Activated naive CD4-positive, alpha-beta T cell treated with anti-CD3 and anti-CD28 coated beads, Interleukin-2, amount 50 U/mL, for 24 hours (primary cell): Measurements from ENCODE around the gene LRRC2.
"Not testable (repeated sequence)": the region's sequence is repeated elsewhere in the genome, so short reads cannot be mapped to it uniquely, and the experiment has no call there.

Source experiments
- H3K27ac Mint-ChIP-seq: one replicate; pipeline ENCODE4 v1.8.0; 2021; ENCODE audit warnings: mild to moderate bottlenecking, mixed read lengths
- H3K27me3 Mint-ChIP-seq: one replicate; pipeline ENCODE4 v1.8.0; 2021; ENCODE audit warnings: mixed read lengths
- H3K36me3 Mint-ChIP-seq: one replicate; pipeline ENCODE4 v1.8.0; 2021; ENCODE audit warnings: mixed read lengths
- H3K4me1 Mint-ChIP-seq: one replicate; pipeline ENCODE4 v1.8.0; 2021; ENCODE audit warnings: mixed read lengths
- H3K4me3 Mint-ChIP-seq: one replicate; pipeline ENCODE4 v1.8.0; 2021; ENCODE audit warnings: mild to moderate bottlenecking, mixed read lengths
- H3K9me3 Mint-ChIP-seq: one replicate; pipeline ENCODE4 v1.8.0; 2021; ENCODE audit warnings: mixed read lengths

Gene LRRC2

GRCh38 chr3:46535746-46536145 lies 30.4 kb downstream of the LRRC2 start:
- Mint-ChIP-seq H3K4me1 (peaks cover 73% of the 10 kb centered on the region), H3K9me3 (no peaks in the 10 kb centered on the region), H3K4me3 (no peak overlapping the region), H3K36me3 (no peaks in the 10 kb centered on the region), H3K27ac (no peak overlapping the region), H3K27me3 (no peaks in the 10 kb centered on the region)

GRCh38 chr3:46533091-46533490 lies 33.0 kb downstream of the LRRC2 start:
- no peak overlapping the region for H3K4me3 Mint-ChIP-seq
- H3K36me3 Mint-ChIP-seq = no peaks in the 10 kb centered on the region
- no peaks in the 10 kb centered on the region for H3K9me3 Mint-ChIP-seq
- H3K27me3 Mint-ChIP-seq = no peaks in the 10 kb centered on the region
- H3K4me1 Mint-ChIP-seq = peaks cover 47% of the 10 kb centered on the region
- no peak overlapping the region for H3K27ac Mint-ChIP-seq

- H3K9me3 Mint-ChIP-seq = no peaks in the 10 kb centered on the region
- no peaks in the 10 kb centered on the region for H3K27me3 Mint-ChIP-seq
- H3K36me3 Mint-ChIP-seq = no peaks in the 10 kb centered on the region
- H3K4me3 Mint-ChIP-seq = no peak overlapping the region
- peaks cover 6% of the 10 kb centered on the region for H3K4me1 Mint-ChIP-seq
- H3K27ac Mint-ChIP-seq = no peak overlapping the region
These were observed 38.9 kb downstream of the LRRC2 start for GRCh38 chr3:46527239-46527638.

GRCh38 chr3:46524832-46525231 lies 41.3 kb downstream of the LRRC2 start:
- Mint-ChIP-seq H3K27me3 (no peaks in the 10 kb centered on the region), H3K4me1 (no peaks in the 10 kb centered on the region), H3K36me3 (no peaks in the 10 kb centered on the region), H3K4me3 (no peak overlapping the region), H3K27ac (no peak overlapping the region), H3K9me3 (no peaks in the 10 kb centered on the region)

GRCh38 chr3:46524008-46524407 lies 42.1 kb downstream of the LRRC2 start:
- no peaks in the 10 kb centered on the region for H3K27me3 Mint-ChIP-seq
- H3K9me3 Mint-ChIP-seq = no peaks in the 10 kb centered on the region
- H3K4me1 Mint-ChIP-seq = no peaks in the 10 kb centered on the region
- H3K36me3 Mint-ChIP-seq = no peaks in the 10 kb centered on the region
- H3K27ac Mint-ChIP-seq = no peak overlapping the region
- H3K4me3 Mint-ChIP-seq = no peak overlapping the region

GRCh38 chr3:46523556-46523955 lies 42.5 kb downstream of the LRRC2 start:
- no peak overlapping the region for H3K27ac Mint-ChIP-seq
- no peaks in the 10 kb centered on the region for H3K9me3 Mint-ChIP-seq
- H3K4me1 Mint-ChIP-seq = no peaks in the 10 kb centered on the region
- H3K27me3 Mint-ChIP-seq = no peaks in the 10 kb centered on the region
- no peaks in the 10 kb centered on the region for H3K36me3 Mint-ChIP-seq
- H3K4me3 Mint-ChIP-seq = no peak overlapping the region

GRCh38 chr3:46522201-46522600 lies 43.9 kb downstream of the LRRC2 start:
- H3K27ac Mint-ChIP-seq, H3K27me3 Mint-ChIP-seq: not testable (repeated sequence)

GRCh38 chr3:46521096-46521495 lies 45.0 kb downstream of the LRRC2 start:
- no peak overlapping the region for H3K4me3 Mint-ChIP-seq
- H3K27me3 Mint-ChIP-seq = no peaks in the 10 kb centered on the region
- H3K36me3 Mint-ChIP-seq = no peaks in the 10 kb centered on the region
- H3K9me3 Mint-ChIP-seq = no peaks in the 10 kb centered on the region
- H3K4me1 Mint-ChIP-seq = no peaks in the 10 kb centered on the region
- no peak overlapping the region for H3K27ac Mint-ChIP-seq

More at GRCh38 chr3:46522201-46522600, 43.9 kb downstream of the LRRC2 start:
- not testable (repeated sequence) for H3K36me3 Mint-ChIP-seq, H3K9me3 Mint-ChIP-seq, H3K4me1 Mint-ChIP-seq, H3K4me3 Mint-ChIP-seq

GRCh38 chr3:46520531-46520930 lies 45.6 kb downstream of the LRRC2 start:
- no peaks in the 10 kb centered on the region for H3K27me3 Mint-ChIP-seq
- H3K27ac Mint-ChIP-seq = no peak overlapping the region
- no peak overlapping the region for H3K4me3 Mint-ChIP-seq

GRCh38 chr3:46519952-46520351 lies 46.1 kb downstream of the LRRC2 start:
- no peaks in the 10 kb centered on the region for H3K36me3 Mint-ChIP-seq
- no peak overlapping the region for H3K27ac Mint-ChIP-seq
- H3K4me3 Mint-ChIP-seq = no peak overlapping the region
- H3K4me1 Mint-ChIP-seq = no peaks in the 10 kb centered on the region
- no peaks in the 10 kb centered on the region for H3K27me3 Mint-ChIP-seq
- H3K9me3 Mint-ChIP-seq = no peaks in the 10 kb centered on the region

More at GRCh38 chr3:46520531-46520930, 45.6 kb downstream of the LRRC2 start:
- Mint-ChIP-seq H3K4me1 (no peaks in the 10 kb centered on the region), H3K9me3 (no peaks in the 10 kb centered on the region), H3K36me3 (no peaks in the 10 kb centered on the region)

- Mint-ChIP-seq H3K27me3 (no peaks in the 10 kb centered on the region), H3K4me1 (no peaks in the 10 kb centered on the region), H3K27ac (no peak overlapping the region), H3K4me3 (no peak overlapping the region), H3K36me3 (no peaks in the 10 kb centered on the region), H3K9me3 (no peaks in the 10 kb centered on the region)
These were observed 48.3 kb downstream of the LRRC2 start for GRCh38 chr3:46517784-46518181.

- H3K4me3 Mint-ChIP-seq = no peak overlapping the region
- H3K27ac Mint-ChIP-seq = no peak overlapping the region
- H3K4me1 Mint-ChIP-seq = no peaks in the 10 kb centered on the region
- no peaks in the 10 kb centered on the region for H3K27me3 Mint-ChIP-seq
- H3K9me3 Mint-ChIP-seq = no peaks in the 10 kb centered on the region
- no peaks in the 10 kb centered on the region for H3K36me3 Mint-ChIP-seq
These were observed 48.9 kb downstream of the LRRC2 start for GRCh38 chr3:46517016-46517783.

GRCh38 chr3:46516521-46516920 lies 49.6 kb downstream of the LRRC2 start:
- Mint-ChIP-seq H3K36me3 (no peaks in the 10 kb centered on the region), H3K4me1 (no peaks in the 10 kb centered on the region), H3K27ac (no peak overlapping the region), H3K27me3 (no peaks in the 10 kb centered on the region), H3K4me3 (no peak overlapping the region), H3K9me3 (no peaks in the 10 kb centered on the region)

- Mint-ChIP-seq H3K9me3 (no peaks in the 10 kb centered on the region), H3K4me1 (peaks cover 4% of the 10 kb centered on the region), H3K27me3 (no peaks in the 10 kb centered on the region), H3K36me3 (no peaks in the 10 kb centered on the region), H3K27ac (no peak overlapping the region), H3K4me3 (no peak overlapping the region)
These were observed 53.8 kb downstream of the LRRC2 start for GRCh38 chr3:46512191-46512749.

GRCh38 chr3:46509661-46510187 lies 56.4 kb downstream of the LRRC2 start:
- no peak overlapping the region for H3K4me3 Mint-ChIP-seq
- H3K36me3 Mint-ChIP-seq = no peaks in the 10 kb centered on the region
- H3K4me1 Mint-ChIP-seq = peaks cover 12% of the 10 kb centered on the region
- no peaks in the 10 kb centered on the region for H3K9me3 Mint-ChIP-seq
- H3K27me3 Mint-ChIP-seq = no peaks in the 10 kb centered on the region
- H3K27ac Mint-ChIP-seq = no peak overlapping the region

GRCh38 chr3:46508850-46509591 lies 57.1 kb downstream of the LRRC2 start:
- Mint-ChIP-seq H3K36me3 (no peaks in the 10 kb centered on the region), H3K4me3 (no peak overlapping the region), H3K27ac (no peak overlapping the region), H3K4me1 (peaks cover 15% of the 10 kb centered on the region), H3K9me3 (no peaks in the 10 kb centered on the region), H3K27me3 (no peaks in the 10 kb centered on the region)
